ENCODE measurements around the gene MAP3K4.
"Not testable (repeated sequence)": the region's sequence is repeated elsewhere in the genome, so short reads cannot be mapped to it uniquely, and the experiment has no call there.

MAP3K4 gene

DNA sequence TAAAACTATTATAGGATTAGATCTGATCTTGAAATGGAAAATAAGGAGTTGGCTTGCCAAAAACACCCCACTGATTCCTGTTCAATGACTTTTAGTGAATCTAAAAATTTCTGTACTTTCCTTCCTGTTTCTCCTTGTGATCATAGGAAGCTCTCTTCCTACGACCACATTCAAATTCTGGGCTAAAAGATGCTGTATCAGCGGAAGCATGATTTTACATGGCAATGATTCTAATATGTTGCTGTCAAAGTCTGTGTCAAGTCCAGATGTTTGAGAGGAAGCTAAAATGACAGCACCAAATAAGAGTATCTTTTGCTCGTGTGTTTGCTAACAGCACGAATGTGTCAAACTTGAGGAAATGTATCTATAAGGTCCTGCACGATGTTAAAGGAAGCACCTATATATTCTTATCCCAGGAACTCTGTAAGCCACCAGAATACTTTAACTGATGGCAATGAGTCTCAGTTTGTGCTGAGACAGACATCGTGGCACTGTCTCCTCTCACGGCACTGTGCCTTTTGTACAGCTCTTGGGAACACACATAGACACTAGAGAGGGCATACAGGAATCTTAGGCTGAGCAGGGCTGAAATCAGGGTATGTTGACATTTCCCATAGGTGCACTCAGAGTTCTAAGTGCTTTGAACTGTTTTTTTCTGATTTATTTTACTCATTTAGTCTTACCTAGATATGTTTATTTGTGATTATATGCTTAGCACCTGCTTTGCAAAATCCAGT is 24.9 kb upstream of the MAP3K4 start:
- DNase-seq (ENCODE audit: low read depth) = no peak
- H3K4me3 ChIP-seq (ENCODE audit: low read depth, low read length) = no peak overlapping the region

- no peak for DNase-seq (ENCODE audit: low read depth)
Observed at GRCh38 chr6:160967351-160967750, 24.2 kb upstream of the MAP3K4 start.

GRCh38 chr6:160967833-160968232 is 23.7 kb upstream of the MAP3K4 start:
- H3K4me3 ChIP-seq (ENCODE audit: low read depth, low read length) = no peak overlapping the region
- DNase-seq (ENCODE audit: low read depth) = no peak

More at GRCh38 chr6:160967351-160967750, 24.2 kb upstream of the MAP3K4 start:
- no peak overlapping the region for H3K4me3 ChIP-seq (ENCODE audit: low read depth, low read length)

GRCh38 chr6:160971171-160971570 is 20.4 kb upstream of the MAP3K4 start:
- no peak for DNase-seq (ENCODE audit: low read depth)
- H3K4me3 ChIP-seq (ENCODE audit: low read depth, low read length) = no peak overlapping the region

GRCh38 chr6:160972111-160972510 is 19.5 kb upstream of the MAP3K4 start:
- no peak overlapping the region for H3K4me3 ChIP-seq (ENCODE audit: low read depth, low read length)
- peak; percentile 88 for DNase-seq (ENCODE audit: low read depth)

DNA sequence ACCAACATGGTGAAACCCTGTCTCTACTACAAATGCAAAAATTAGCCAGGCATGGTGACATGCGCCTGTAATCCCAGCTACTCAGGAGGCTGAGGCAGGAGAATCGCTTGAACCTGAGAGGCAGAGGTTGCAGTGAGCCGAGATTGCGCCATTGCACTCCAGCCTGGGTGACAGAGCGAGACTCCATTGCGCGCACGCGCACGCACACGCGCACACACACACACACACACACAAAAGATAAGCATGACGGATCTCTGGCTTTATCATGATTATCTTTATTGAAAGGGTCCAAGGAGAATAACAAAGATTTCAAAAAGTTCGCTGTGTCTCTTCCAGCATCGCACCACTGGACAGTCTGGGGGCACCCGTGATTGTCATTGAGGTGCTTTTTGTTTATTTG is 19.0 kb upstream of the MAP3K4 start:
- H3K4me3 ChIP-seq (ENCODE audit: low read depth, low read length); DNase-seq (ENCODE audit: low read depth): not testable (repeated sequence)

- no peak for DNase-seq (ENCODE audit: low read depth)
- H3K4me3 ChIP-seq (ENCODE audit: low read depth, low read length) = no peak overlapping the region
Observed at GRCh38 chr6:160973311-160974250, 18.0 kb upstream of the MAP3K4 start.

- DNase-seq (ENCODE audit: low read depth) = peak; percentile 96
- H3K4me3 ChIP-seq (ENCODE audit: low read depth, low read length) = no peak overlapping the region
Observed at GRCh38 chr6:160974304-160974771, 17.2 kb upstream of the MAP3K4 start.

- no peak for DNase-seq (ENCODE audit: low read depth)
- no peak overlapping the region for H3K4me3 ChIP-seq (ENCODE audit: low read depth, low read length)
Observed at GRCh38 chr6:160975162-160975561, 16.4 kb upstream of the MAP3K4 start.

DNA sequence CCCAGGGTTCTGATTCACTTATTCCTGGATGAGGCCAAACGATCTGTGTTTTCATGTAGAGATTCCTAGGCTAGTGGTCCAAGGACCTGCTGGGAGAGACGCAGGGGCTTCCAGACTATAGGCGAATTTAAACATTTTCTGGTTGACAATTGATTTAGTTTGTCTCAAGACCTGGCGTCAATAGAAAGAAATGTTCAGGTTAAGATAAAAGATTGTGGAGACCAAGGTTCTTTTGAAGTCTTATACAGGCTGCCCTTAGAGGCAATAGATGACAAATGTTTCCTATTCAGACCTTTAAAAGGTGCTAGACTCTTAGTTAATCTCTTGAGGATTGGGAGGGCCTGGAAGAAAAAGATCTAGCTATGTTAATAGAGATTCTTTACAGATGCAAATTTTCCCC is 15.6 kb upstream of the MAP3K4 start:
- not testable (repeated sequence) for DNase-seq (ENCODE audit: low read depth); H3K4me3 ChIP-seq (ENCODE audit: low read depth, low read length)

DNA sequence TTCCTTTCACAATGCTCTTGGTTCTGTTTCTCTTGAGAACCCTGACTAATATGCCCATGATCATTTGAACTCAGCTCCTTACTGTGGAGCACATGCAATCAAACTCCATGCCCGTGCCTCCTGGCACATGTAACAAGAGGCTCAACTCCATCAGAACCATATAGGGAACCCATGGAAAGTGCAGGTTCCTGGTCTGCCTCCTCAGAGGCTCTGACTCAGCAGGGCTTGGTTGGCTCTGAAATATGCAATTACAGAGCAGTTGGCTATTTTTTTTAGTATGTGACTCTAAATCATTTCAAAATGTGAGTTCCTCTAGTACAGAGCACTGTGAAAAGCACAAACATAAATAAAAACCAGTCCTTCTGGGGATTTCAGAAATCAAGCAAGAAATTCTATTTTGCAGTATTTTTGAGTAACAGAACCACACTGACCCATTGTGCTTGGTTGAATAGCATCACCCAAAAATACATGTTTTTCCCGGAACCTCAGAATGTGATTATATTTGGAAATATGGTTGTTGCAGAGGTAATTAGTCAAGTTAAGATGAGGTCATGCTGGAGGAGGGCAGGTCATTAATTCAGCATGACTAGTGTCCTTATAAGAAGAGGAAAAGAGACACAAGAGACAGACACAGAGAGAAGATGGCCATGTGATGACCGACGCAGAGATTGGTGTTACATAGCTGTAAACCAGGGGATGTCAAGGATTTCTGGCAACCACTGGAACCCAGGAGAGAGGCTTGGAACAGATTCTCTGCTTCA is 13.2 kb upstream of the MAP3K4 start:
- DNase-seq (ENCODE audit: low read depth) = peak; percentile 45
- no peak overlapping the region for H3K4me3 ChIP-seq (ENCODE audit: low read depth, low read length)

DNA sequence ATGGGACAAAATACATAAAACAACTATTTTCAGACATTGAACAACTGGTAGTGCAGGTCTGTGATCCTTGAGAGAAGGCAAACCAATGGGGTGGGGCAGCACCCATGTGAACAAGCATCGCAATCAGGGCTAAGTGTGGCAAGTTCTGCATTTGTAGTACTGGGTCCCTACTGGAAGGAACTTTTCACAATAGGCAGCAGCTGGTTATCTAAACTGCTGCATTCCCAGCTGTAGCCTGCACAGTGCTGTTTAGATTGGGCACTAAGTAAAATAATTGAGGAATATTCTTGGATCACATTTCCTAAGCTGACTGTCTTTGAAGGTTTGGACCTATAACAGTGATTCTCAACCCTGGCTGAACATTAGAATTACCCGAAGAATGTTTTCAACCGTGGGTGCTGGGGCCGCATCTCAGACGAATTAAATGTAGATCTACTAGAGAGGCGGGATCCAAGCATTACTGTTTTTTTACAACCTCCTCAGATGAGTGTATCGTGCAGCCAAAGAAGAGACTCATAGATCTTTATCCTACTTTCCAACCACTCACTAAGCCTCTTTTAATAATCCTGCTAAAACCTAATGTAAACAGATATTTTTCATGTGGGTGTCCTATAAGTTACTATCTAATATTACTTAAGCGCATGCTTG is 12.4 kb upstream of the MAP3K4 start:
- DNase-seq (ENCODE audit: low read depth) = no peak
- H3K4me3 ChIP-seq (ENCODE audit: low read depth, low read length) = no peak overlapping the region

- not testable (repeated sequence) for H3K4me3 ChIP-seq (ENCODE audit: low read depth, low read length); DNase-seq (ENCODE audit: low read depth)
Observed at GRCh38 chr6:160983377-160983948, 8.1 kb upstream of the MAP3K4 start.

DNA sequence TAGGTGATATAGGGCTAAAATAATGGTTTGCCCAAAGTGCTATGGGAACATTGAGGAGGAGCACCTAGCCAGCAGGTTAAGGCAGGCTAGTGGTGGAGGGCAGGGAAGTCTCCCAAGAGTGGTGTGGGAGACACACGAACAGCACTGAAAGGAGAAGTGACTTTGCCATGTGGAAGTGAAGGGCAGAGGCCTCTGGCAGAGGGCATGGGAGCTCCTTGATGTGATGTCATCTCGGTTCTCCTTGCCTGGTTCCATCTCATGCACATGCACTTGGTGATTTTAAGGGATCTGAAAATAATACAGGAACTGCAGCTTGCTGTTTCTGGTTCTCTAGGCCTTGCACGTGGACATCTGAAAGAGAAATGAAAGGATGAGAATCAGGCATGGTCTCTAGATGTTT is 4.7 kb upstream of the MAP3K4 start:
- H3K4me3 ChIP-seq (ENCODE audit: low read depth, low read length) = no peak overlapping the region
- DNase-seq (ENCODE audit: low read depth) = no peak

DNA sequence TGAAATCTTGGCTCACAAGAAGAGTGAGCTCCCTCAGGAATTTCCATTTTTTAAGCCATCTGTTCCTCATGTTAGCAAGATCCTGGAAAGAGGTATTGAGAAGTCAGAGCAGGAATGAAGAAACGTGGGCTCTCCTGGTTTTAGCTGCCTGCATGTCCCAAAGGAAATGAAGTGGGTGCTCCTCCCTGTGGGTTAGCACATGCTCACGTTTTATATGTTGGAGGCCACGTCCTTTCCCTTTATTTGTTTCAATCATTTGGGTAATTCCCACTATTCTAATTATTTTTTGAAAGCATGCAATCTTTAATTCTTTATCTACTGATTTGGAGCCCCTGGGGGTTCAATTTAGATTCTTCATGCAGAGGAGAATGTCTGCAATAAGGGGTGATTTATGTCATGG is 4.3 kb upstream of the MAP3K4 start:
- no peak for DNase-seq (ENCODE audit: low read depth)
- no peak overlapping the region for H3K4me3 ChIP-seq (ENCODE audit: low read depth, low read length)

GRCh38 chr6:160990847-160991405 is 643 bp upstream of the MAP3K4 start:
- DNase-seq (ENCODE audit: low read depth) = no peak
- H3K4me3 ChIP-seq (ENCODE audit: low read depth, low read length) = peak overlapping the region; percentile 88

DNA sequence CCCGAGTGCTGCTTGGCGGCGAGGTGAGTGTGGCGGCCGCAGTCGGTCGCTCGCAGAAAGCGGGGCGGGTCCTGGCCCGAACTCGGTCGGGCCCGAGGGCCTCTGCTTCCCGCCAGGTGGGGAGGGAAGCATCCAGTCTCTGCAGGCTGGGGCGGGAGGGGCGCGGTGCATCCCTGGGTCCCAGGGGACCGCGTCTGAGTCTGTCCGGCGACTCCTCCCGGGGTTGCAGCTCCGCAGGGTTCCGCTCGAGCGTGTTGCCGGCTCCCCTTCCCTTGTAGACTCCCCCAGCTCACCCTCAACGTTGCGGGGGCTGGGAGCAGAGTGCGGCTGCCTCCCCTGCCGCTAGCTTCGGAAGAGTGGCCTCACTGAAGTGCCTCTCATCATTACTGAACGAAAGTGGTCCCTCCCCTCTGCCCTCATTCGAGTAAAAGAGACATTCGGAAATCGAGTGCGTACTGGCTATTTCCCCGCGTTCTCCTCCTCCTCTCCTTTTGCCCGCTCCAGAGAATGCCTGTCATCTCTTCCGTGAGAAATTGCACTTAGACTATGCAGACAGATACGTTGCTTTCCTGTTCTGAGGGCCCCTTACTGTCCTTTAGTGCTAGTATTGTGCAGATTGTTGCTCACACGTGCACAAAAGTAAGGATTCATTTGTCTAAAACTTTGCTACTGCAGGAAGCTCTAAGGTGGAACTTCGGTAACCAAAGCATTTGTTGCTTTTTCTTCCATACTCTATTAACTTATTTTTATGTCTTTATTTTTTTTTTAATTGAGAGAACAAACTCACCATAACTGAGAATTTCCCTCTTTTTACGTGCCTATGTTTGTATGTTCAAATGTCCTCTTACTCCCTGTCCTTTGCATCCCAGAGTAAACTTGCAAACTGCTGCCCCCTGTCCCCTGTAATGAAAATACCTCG is 751 bp downstream of the MAP3K4 start:
- DNase-seq (ENCODE audit: low read depth) = peak; percentile 31
- peak overlapping the region; percentile 88 for H3K4me3 ChIP-seq (ENCODE audit: low read depth, low read length)

DNA sequence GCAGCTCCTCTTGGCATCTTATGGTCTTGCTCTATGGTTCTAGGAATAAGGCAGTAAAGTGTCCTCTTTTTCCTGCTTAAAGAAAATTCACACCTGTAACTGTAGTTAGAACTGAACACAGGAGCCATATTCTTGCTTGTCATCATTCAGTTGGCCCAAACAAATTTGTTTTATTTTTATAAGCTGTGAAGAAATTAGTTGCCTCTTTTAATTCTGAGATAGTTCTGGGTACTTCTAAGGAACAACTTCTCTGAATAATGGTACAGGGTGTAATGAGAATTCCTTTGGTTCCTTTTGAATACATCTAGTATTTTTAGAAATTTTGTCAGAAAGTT is 1.4 kb downstream of the MAP3K4 start:
- H3K4me3 ChIP-seq (ENCODE audit: low read depth, low read length) = peak overlapping the region; percentile 88

More for the DNA sequence above, 1.4 kb downstream of the MAP3K4 start:
- no peak for DNase-seq (ENCODE audit: low read depth)

Data from skeletal muscle cell (primary cell).